ACHN (cell line): ENCODE data around the gene SLC51B.
A peak's percentile ranks its signal among the peaks of the same experiment; 100 is the strongest.
"Not testable (repeated sequence)": the region's sequence is repeated elsewhere in the genome, so short reads cannot be mapped to it uniquely, and the experiment has no call there.

Experiments
- DNase-seq: peaks from one replicate; pipeline ENCODE4 v3.0.0-alpha.2; 2015
- in situ Hi-C: cut with HindIII; loops from 2 replicates; pipeline ENCODE4 v1.10.0; 2017; ENCODE audit warnings: low sequenced_read_pairs, low pct_ligation_motif_present, low pct_unique_long_range_greater_than_20kb

Gene SLC51B

DNA sequence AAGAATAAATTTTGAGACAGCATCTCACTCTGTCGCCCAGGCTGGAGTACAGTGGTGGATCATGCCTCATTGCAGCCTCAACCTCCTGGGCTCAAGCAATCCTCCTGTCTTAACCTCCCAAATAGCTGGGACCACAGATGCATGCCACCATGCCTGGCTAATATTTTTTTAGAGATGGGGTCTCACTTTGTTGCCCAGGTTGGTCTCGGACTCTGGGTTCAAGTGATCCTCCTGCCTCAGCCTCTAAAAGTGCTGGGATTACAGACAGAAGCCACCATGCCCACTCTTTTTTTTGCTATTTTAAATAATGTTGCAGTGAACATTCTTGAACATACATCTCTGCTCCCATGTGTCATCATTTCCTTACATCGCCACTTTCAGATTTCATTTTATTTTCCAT, 6.8 kb upstream of the SLC51B start:
- in situ Hi-C loops: no loop called here
- no peak for DNase-seq

DNA sequence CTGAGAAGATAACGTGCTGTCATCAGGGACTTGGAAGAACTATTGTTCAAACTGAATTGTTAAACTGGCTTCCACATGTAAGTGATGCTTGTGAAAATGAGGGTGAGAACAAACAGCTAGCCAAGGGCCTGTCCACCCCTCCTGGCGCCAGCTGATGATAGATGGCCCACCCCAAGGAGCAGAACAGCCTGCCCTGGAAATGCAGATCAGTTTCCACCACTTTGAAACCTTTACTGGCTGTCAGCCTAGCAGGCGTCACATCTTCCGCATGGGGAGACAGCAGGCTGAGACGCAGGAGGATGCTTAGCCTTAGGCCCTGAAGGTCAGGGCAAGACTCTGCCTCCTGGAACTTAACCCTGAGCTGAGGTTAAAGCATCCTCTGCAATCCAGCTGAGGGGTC, 6.4 kb upstream of the SLC51B start:
- in situ Hi-C loops: no loop called here
- no peak for DNase-seq

DNA sequence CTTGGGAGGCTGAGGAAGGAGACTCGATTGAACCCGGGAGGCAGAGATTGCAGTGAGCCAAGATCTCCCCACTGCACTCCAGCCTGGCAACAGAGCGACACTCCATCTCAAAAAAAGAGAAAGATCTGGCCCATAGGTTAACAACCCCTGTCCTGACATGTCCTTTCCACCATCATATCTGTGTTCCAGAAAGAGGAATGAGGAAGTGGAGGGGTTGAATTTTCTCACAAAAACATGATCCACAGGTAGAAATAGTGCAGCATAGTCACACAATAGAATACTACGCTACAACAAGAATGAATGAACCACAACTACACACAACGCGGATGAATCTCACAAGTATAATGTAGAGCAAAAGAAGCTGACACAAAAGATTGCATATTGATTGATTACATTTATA, 4.7 kb upstream of the SLC51B start:
- no peak for DNase-seq
- in situ Hi-C loops: no loop called here

DNA sequence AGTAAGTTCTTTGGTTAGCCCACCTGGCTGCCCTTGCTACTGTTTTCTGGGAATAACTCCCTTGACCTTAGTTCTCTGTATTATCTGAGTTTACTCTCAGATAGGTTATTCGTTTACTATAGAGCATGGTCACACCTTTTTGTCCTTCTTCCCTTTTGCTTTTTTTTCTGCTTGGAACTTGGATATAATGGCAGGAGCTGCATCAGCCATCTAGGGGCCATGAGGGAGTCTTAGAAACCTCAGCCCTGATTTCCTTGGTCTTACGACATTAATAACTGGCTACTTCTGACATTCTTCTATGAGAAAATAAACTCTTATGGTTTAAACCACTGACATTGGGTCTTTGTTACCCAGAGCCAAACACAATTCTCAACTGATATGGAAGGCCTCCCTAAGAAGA, 3.4 kb upstream of the SLC51B start:
- DNase-seq: no peak
- in situ Hi-C loops: no loop called here

DNA sequence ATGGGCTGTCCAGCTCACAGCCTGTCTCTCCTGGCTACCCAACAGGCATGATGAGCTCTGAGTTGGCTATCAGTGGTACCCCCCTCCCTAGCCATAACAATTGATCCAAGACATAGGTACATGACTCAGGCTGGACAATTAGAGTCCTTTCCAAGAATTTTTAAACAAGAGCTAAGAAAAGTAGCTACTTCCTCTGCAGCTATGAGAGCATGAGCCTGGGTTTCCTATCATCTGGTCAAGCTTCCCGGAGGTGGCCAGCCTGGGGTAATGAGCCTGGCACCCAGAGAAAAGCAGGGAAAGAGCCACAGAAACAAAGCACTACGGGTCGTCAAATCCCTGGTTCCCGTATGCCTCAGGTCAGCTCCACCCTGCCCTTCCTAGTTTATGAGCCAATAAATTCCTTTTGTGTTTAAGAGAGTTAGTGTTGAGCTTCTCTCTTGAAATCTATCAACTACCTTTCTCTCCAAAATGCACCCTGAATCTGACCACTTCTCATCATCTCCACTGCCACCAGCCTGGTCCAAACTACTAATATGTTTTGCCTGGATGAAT, 2.3 kb upstream of the SLC51B start:
- DNase-seq: no peak
- in situ Hi-C loops: no loop called here

DNA sequence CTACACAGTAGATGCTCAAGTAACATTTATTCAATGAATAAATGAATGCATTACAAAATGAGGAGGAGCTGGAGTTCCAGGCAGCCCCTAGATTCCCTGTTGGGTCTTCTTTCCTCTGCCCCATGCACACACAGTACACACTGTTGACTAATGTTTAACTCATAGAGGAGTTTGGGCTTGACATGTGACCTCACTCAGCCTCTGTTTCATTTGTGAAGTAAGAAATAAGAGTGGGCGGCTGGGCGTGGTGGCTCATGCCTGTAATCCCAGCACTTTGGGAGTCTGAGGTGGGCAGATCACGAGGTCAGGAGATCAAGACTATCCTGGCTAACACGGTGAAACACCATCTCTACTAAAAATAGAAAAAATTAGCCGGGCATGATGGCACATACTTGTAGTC, 969 bp upstream of the SLC51B start:
- peak; percentile 52 for DNase-seq
- in situ Hi-C loops: not testable (repeated sequence)

DNA sequence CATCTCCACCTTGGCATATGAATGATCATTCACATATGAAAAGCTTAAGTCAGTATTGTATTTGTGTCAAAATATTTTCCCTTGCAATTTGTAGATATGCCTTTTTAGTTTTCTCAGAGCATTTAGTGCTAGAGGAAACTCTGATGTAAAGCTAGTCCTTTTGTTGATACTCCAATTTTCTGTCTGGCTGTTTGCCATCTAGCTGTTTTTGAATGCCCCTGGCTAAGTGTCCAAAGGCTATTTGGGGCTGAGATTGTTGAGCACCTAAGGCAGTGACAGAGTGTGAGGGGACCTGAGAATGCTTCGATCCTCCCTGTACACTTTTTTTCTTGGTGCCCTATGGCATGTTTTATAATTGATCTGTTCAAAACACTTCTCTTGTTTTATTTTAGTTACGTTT, 3.1 kb downstream of the SLC51B start:
- DNase-seq: no peak
- in situ Hi-C loops: no loop called here

DNA sequence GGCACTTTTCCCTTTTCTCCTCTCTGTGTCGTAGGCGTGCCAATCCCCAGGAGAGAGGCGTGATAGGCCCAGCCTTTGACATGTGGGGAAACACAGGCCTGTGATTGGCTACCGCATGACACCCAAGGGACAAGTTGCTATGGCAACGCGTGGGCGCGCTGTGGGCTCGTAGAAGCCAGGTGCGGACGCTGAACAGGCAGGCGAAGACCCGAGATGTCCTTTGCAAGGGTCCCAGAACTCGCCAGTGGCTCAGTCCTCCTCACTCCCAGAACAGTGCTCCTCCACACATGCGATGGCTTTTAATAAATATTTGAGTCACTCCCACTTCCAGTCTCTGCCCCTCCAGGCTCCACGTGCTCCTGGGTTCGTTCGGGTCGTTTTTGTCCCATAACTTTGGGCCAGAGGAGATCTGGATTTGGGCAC, 4.2 kb downstream of the SLC51B start:
- DNase-seq: peak; percentile 88
- in situ Hi-C loops: no loop called here

DNA sequence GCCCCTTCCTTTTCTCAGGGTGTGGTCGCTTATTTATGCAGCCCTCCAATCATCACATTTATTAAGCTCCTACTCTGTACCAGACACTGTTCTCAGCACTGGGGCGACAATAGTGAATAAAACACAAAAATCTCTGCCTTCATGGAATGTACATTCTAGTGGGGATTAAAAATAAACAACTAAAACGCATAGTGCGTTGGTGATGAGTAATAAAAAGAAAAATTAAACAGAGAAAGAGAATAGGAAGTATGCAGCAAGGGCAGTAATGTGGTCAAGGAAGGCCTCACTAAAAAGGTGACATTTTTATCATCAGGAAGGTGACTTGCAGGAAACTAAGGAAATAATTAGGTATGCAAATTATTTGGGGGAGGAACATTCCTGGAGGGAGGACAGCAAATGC, 5.1 kb downstream of the SLC51B start:
- DNase-seq: no peak
- in situ Hi-C loops: no loop called here

DNA sequence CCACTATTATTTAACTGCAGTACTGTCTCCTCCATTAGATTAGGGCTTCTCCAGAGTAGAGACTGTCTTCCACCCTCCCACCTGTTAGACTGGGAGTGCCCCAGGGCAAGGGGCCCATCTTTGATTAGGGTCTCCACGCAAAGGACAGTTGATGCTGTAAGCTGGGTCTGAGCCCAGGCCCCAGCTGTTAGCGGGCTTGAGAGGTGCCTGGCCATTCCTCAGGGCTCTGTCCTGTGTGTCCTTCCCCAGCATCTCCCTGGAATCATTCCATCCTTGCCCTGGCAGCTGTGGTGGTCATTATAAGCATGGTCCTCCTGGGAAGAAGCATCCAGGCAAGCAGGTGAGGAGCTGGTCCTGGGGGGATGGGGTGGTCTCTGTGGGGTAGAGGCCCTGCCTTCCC, 6.1 kb downstream of the SLC51B start:
- in situ Hi-C loops: no loop called here
- DNase-seq: no peak

DNA sequence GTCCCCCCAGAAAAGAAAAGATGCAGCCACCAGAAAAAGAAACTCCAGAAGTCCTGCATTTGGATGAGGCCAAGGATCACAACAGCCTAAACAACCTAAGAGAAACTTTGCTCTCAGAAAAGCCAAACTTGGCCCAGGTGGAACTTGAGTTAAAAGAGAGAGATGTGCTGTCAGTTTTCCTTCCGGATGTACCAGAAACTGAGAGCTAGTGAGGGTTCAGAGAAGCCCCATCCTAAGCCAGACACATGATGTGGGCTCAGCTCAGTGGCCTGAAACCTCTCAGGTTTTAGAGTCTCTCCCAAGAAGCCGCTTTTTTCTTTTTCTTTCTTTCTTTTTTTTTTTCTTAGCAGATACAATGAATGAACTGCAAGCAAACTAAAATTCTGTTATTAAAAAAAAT, 7.8 kb downstream of the SLC51B start:
- no peak for DNase-seq
- in situ Hi-C loops: no loop called here

DNA sequence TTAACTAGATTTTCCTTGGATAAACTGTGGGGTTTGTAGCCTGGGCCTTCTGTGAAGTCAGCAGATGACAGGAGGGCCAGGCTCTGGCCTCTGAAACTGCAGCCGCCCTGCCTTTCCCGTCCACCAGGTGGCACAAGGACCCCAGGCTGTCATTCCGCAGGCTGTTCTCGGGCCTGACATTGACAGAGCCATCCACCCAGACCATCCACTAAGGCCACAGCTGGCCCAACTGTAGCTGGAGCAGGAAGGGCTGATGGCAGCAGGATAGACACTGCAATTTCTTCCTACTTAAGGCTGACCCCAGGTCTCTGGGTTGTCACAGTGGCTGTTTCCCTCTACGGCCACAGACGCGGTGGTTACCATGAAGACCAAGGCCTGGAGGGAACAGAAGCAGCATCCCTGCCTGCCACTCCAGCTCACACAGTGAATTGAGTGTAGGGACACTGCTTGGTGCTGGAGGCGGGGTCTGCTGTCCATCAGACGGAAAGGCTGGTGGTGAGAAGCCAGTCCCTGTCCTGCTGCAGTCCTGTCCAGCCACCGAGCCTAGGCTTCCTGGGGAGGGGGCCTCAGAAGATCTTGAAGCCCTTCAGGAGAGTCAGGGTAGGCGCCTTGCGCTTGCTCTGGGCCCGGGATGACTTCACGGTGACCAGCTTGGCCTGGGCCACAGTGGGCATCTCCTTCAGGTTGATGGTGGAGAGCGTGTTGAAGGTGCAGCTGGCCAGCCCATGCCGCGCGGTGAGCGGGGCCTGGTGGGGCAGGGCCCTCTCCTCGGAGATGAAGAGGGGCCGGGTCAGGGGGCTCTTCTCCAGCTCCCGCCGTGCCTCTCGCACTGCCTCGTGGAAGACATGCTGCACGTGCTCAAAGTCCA, 9.4 kb downstream of the SLC51B start:
- DNase-seq: peak; percentile 66
- in situ Hi-C loops: no loop called here

DNA sequence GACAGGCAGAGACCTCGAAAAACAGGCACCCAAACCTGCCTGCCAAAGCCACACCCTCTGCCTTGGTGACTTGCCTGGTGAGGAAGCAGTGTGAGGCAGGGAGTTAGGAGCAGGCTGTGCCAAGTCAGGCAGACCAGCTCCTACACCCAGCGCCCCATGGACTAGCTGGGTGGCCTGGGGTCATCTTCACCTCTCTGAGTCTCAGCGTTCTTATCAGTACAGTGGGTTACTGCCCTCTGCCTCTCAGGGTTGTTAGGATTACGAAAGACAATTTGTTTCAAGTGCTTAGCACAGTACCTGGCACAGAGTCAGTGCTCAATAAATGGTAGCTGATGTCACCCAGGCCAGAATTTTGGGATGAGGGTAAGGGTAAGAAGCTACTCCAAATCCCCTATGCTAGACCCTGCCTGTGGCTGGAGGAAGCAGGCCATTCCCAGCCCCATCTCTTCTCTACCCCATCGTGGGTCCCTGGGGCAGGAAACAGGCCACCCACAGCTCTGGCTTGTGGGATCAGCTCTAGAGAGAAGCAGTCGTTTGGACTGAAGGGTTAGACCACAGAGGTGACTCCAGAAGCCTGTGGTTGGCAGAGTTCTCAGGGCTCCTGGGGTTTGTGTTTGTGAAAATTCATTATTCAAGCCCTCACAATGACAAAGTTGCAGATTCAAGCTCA, 10.1 kb downstream of the SLC51B start:
- DNase-seq: peak; percentile 66
- in situ Hi-C loops: no loop called here

DNA sequence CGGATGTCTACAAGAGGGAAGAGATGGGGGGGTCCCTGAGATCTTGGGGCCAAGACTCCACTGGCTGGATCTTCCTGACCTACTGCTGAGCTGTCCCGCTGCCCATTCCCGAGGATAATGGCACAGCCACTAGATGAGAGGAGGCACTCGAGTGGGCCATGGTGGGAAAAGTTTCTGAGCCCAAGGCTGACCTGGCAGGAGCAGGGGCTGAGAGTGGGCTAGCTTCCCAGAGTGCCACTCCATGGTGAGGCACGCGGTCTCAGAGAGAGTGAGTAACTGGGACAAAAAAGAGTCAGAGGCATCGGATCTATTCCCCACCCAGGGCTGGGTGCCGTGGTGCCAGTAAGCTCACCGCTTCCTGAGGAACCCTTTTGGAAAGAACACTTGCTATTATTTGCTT, 10.9 kb downstream of the SLC51B start:
- in situ Hi-C loops: no loop called here
- no peak for DNase-seq

DNA sequence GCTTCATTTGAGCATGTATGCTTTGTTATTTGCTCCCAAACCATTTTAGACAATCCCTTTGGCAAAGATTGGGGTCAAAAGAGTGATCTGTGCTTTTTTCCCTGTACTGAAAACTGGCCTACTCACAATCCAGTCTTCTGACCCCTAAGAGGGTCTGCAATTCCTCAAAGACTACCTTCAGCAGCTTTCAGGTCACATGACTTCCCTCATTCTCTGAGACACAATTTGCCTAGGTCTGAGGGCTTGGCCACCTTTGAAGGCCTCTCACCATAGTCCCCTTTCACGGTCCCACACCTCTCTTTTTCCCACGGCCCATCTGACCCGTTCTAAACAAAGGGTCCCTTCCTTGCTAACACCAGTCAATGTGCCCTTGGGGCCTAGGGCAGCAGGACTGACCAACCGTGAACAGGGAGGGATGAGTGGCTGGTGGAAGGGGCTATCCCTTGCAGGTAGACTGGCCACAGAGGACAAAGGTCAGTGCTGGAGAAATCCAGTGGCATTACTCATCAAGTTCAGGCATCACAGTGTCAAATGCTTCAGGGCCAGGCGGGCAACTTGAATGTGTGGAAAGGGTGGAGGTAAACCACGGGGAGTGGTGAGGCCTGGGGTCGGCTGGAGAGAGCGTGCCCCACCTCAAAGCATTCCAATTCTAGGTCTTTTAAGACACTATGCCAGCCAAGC, 11.8 kb downstream of the SLC51B start:
- peak; percentile 90 for DNase-seq
- in situ Hi-C loops: no loop called here

DNA sequence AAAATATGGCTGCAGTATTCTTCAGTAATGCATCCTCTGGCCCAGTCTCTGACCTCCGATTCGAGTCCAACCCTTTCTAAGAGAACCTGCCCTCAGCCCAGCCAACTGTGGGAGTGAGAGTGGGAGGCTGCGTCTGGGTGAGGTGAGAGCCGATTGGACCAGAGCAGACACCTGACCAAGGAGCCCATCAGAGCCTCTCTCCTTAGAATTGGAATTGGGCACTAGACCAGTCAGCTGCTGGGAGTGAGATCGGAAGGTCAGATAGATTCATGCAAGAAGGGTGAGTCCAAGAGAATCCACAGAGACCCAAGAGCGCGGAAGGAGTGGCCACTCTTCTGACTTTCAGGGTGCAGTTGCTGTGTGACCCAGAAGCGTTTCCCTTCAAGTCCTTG, 12.4 kb downstream of the SLC51B start:
- in situ Hi-C loops: no loop called here
- no peak for DNase-seq

DNA sequence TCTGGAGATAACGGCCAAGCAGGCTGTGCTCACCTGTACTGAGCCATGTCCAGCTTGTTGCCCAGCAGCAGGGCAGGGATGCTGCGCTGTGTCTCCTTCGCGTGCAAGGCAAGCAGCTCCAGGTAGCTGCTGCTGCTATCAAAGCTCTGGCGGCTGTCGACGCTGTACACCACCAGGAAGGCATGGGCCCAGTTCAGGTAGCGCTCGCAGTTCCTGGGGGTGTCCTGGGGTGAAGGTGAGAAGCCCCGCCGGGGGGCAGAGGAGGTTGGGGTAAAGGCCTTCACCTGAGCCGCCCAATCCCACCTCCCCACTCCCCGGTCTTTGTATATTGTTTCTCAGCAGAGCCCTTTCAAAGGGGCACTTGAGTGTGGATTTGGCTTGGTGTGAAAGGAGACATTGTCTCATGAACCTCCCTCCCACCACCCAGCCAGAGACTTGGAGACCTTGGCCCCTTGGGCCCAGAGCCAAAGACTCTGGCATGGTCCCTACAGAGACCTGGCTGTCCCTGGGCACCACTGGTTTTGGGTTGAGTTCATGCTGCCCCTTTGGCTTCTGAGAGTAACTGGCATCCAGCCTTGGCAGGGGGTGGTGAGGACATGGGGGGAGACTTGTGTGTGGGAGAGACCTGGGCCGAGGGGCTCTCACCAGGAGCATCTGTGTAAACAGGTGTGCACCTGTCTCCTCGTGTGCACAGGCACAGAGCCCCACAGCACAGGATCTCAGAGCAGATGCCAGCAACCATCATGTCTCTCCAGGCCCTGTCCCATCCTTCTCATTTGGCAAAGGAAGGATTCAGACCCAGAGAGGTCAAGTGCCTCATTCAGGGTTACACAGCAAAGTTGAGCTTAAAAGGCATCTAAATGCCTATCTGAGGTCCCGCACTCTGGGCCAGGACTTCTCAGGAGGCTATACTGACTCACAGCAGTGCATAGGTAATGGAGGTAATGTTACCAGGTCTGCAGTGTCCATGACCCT, 13.5 kb downstream of the SLC51B start:
- in situ Hi-C loops: no loop called here
- DNase-seq: no peak

DNA sequence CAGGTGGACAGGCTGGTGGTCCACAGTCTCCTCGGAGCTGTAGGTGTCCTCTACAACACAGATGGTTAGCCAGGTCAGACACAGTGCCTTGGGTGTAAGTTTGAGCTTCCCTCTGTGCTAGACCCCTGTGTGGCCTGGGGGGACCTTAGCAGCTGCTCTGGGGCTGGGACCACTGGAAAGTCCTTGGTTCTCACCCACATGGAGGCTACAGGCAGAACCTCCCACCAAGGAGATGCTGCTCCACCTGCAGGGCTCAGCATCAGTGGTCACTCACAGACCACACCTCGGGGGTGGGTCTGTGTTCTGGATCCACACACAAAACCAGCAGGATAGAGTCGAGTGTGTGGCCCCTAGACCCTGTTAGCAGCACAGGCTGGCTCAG, 14.2 kb downstream of the SLC51B start:
- no peak for DNase-seq
- in situ Hi-C loops: no loop called here
